HG03378 (cell line): ENCODE measurements around the gene ACTA2.

ENCODE experiments used
- ATAC-seq: cut with Tn5 transposase; IDR thresholded peaks from one replicate; pipeline ENCODE4 v1.9.1; 2021; ENCODE audit warnings: mild to moderate bottlenecking, moderate library complexity; ENCODE audit not compliant: unreplicated experiment

The ACTA2 gene

GRCh38 chr10:88922041-88922440 is 30.5 kb downstream of the ACTA2 start:
- no peak for ATAC-seq

- ATAC-seq: no peak
Observed at GRCh38 chr10:88920986-88921593, 31.5 kb downstream of the ACTA2 start.

GRCh38 chr10:88920198-88920597 is 32.4 kb downstream of the ACTA2 start:
- ATAC-seq: no peak

- ATAC-seq: no peak
Observed at GRCh38 chr10:88919041-88919440, 33.5 kb downstream of the ACTA2 start.

GRCh38 chr10:88918191-88918905 is 34.2 kb downstream of the ACTA2 start:
- ATAC-seq: no peak

- no peak for ATAC-seq
Observed at GRCh38 chr10:88916986-88917385, 35.6 kb downstream of the ACTA2 start.

- no peak for ATAC-seq
Observed at GRCh38 chr10:88916231-88916630, 36.3 kb downstream of the ACTA2 start.

GRCh38 chr10:88915781-88916180 is 36.8 kb downstream of the ACTA2 start:
- no peak for ATAC-seq

GRCh38 chr10:88913788-88914187 is 38.8 kb downstream of the ACTA2 start:
- no peak for ATAC-seq

GRCh38 chr10:88913127-88913526 is 39.4 kb downstream of the ACTA2 start:
- no peak for ATAC-seq

- ATAC-seq: no peak
Observed at GRCh38 chr10:88911851-88912250, 40.7 kb downstream of the ACTA2 start.

- no peak for ATAC-seq
Observed at GRCh38 chr10:88911116-88911515, 41.5 kb downstream of the ACTA2 start.

GRCh38 chr10:88908194-88908593 is 44.4 kb downstream of the ACTA2 start:
- no peak for ATAC-seq

- ATAC-seq: no peak
Observed at GRCh38 chr10:88906921-88907320, 45.7 kb downstream of the ACTA2 start.

- ATAC-seq: no peak
Observed at GRCh38 chr10:88903715-88904114, 48.9 kb downstream of the ACTA2 start.

GRCh38 chr10:88901984-88902789 is 50.4 kb downstream of the ACTA2 start:
- peak; percentile 30 for ATAC-seq

GRCh38 chr10:88901206-88901983 is 51.2 kb downstream of the ACTA2 start:
- ATAC-seq: peak; percentile 85

- no peak for ATAC-seq
Observed at GRCh38 chr10:88899886-88900285, 52.7 kb downstream of the ACTA2 start.

GRCh38 chr10:88898727-88899126 is 53.8 kb downstream of the ACTA2 start:
- ATAC-seq: no peak

- no peak for ATAC-seq
Observed at GRCh38 chr10:88896994-88897853, 55.3 kb downstream of the ACTA2 start.
